ENCODE measurements around the gene STAG2. TPM values are rescaled to one million over a fixed set of nuclear protein-coding genes. Genes with fewer than 3 reads are reported as not detected.

The STAG2 gene
- total RNA-seq, 2 donors from 2014 or later = 89.4 to 96.9 TPM

DNA sequence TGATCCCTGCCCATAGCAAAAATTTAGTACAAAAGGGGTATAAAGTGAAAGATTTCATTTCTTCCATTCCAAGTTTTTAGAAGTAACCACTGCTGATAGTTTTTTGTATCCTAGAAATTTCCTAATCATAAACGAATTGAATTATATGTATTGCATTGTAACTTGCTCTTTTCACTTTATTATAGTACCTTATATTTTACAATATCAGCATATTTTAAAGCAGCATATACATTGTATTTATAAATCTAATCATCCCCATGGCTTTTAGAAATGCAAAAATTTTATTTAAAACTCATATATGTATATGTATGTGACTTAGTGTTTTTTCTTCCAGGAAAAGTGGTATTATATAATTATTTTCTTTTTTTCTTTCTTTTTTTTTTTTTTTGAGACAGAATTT lies 27.7 kb downstream of the STAG2 start:
- no peak for ATAC-seq
- Mint-ChIP-seq H3K27ac (peak overlapping the region; percentile 21 to 54), H3K36me3 (no peaks in the 10 kb centered on the region), H3K27me3 (no peaks in the 10 kb centered on the region), H3K4me3 (no peak overlapping the region), H3K4me1 (ENCODE audit: low read depth in 2 of 2) (peaks cover 31 to 40% of the 10 kb centered on the region in 2 donors), H3K9me3 (no peaks in the 10 kb centered on the region)
- no peak for DNase-seq (ENCODE audit: low spot score)

DNA sequence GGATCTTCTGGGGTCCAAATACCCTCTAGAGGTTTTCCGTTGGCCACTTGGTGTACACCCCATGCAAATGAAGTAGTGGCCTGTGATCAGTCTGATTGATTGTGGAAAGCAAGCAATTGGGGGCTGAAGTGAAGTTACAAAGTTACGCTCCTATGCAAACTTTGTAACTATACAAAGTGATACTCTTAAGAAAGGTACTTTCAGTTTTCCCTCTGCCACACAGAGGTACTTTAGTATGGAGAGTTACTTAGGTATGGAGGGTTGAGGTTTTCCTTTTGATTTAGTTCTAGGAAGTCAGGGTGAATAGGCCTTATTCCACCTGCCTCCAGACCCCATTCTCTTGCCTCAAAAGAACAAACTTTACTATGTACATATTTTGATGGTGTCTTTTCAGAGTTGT lies 28.7 kb downstream of the STAG2 start:
- Mint-ChIP-seq H3K4me3 (no peak overlapping the region), H3K27ac (no peak overlapping the region), H3K27me3 (no peaks in the 10 kb centered on the region), H3K36me3 (no peaks in the 10 kb centered on the region), H3K9me3 (no peaks in the 10 kb centered on the region), H3K4me1 (ENCODE audit: low read depth in 2 of 2) (peaks cover 41 to 47% of the 10 kb centered on the region in 2 donors)
- DNase-seq (ENCODE audit: low spot score) = no peak
- peak in 1 of 2 donors; percentile 52 for ATAC-seq

DNA sequence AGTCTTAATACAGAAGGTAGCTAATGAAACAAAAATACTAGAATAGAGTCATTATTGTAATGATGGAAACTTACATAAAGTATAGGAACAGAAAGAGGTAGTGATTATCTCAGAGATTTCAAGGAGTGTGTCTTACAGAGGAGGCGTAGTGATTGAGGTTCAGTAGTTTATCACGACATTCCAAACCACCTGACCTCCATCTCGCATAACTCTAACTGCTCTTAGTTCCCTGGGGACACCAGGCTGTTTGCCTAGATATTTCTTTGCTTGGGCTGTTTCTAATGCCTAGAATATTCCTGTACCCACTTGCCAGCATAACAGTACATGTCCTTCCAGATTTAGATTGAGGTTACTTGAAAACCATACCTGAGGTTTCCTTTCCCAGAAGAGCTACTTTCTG lies 29.1 kb downstream of the STAG2 start:
- peaks cover 42 to 44% of the 10 kb centered on the region in 2 donors for H3K4me1 Mint-ChIP-seq (ENCODE audit: low read depth in 2 of 2)
- DNase-seq (ENCODE audit: low spot score) (no peak), ATAC-seq (no peak)
- H3K9me3 Mint-ChIP-seq = no peaks in the 10 kb centered on the region
- H3K27ac Mint-ChIP-seq = no peak overlapping the region
- no peaks in the 10 kb centered on the region for H3K36me3 Mint-ChIP-seq
- no peaks in the 10 kb centered on the region for H3K27me3 Mint-ChIP-seq
- H3K4me3 Mint-ChIP-seq = no peak overlapping the region

DNA sequence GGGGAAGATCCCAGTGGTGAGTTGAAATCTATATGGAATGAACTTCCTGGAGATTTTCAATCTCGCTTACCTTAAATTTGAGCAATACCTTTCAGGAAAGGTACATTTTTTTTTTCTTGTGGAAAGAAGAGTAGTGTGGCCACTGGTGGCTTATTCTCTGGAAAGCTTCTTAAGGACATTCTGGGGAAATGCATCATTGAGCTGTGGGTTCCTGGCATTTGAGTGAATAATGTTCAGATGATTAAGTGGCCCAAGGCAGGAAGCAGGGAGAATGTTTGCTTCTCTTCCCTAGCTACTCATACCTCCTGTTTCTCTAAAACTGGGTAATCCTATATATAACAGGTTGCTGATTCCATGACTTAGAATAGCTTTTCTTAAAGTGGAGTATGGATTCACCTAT lies 31.8 kb downstream of the STAG2 start:
- Mint-ChIP-seq H3K4me1 (ENCODE audit: low read depth in 2 of 2) (peaks cover 43 to 47% of the 10 kb centered on the region in 2 donors), H3K27me3 (no peaks in the 10 kb centered on the region), H3K9me3 (no peaks in the 10 kb centered on the region), H3K4me3 (no peak overlapping the region), H3K27ac (no peak overlapping the region), H3K36me3 (no peaks in the 10 kb centered on the region)
- ATAC-seq (no peak), DNase-seq (ENCODE audit: low spot score) (no peak)

DNA sequence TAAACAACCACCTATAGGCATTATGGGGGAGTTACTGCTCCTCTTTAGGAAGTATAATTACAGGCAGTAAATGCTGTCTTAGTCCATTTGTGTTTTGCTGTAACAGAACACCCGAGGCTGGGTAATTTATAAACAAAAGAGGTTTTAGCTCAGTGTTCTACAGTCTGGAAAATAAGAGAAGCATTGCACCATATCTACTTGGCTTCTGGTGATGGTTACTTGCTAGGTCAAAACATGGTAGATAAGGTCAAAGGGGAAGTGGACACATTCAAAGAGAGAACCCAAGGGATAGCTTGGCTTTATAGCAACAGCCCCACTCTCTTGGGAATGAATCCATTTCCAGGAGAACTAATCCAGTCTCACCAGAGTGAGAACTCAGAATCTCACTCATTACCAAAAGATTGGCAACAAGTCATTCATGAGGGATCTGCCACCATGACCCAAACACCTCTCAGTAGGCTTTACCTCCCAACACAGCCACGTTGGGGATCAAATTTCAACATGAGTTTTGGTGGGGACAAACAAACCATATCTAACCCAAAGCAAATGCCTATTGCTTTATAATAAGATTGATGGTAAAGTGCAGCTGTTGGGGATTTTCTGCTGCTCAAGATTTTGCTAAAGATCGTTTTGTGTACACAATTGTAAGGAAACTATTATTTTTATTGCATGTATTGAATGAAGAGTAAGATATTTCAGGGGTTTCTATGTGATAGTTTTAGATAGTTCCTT lies 32.6 kb downstream of the STAG2 start:
- no peak overlapping the region for H3K4me3 Mint-ChIP-seq
- H3K4me1 Mint-ChIP-seq (ENCODE audit: low read depth in 2 of 2) = peaks cover 39 to 41% of the 10 kb centered on the region in 2 donors
- H3K27me3 Mint-ChIP-seq = no peaks in the 10 kb centered on the region
- H3K9me3 Mint-ChIP-seq = no peaks in the 10 kb centered on the region
- H3K27ac Mint-ChIP-seq = no peak overlapping the region
- no peaks in the 10 kb centered on the region for H3K36me3 Mint-ChIP-seq
- ATAC-seq (no peak), DNase-seq (ENCODE audit: low spot score) (no peak)

DNA sequence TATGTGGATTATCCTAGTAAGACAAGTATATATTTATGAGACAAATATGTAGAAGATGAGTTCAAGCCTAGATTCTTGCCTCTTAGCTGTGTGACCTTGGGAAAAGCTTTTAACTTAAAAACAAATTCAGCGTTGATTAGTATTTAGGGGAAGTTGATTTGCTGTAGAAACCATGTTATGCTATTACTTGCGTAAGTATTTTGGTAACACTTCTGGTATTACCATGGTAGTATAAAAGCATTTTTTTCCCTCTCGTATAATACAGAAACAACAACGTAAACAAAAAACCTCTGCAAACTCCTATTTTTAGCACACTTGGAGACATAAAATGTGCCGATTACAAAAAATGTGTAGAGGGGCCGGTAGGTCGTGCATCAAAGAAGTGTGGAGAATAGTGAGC lies 33.2 kb downstream of the STAG2 start:
- Mint-ChIP-seq H3K36me3 (no peaks in the 10 kb centered on the region), H3K27ac (no peak overlapping the region), H3K9me3 (no peaks in the 10 kb centered on the region), H3K27me3 (no peaks in the 10 kb centered on the region), H3K4me1 (ENCODE audit: low read depth in 2 of 2) (peaks cover 42 to 43% of the 10 kb centered on the region in 2 donors), H3K4me3 (no peak overlapping the region)
- no peak for ATAC-seq
- DNase-seq (ENCODE audit: low spot score) = no peak

DNA sequence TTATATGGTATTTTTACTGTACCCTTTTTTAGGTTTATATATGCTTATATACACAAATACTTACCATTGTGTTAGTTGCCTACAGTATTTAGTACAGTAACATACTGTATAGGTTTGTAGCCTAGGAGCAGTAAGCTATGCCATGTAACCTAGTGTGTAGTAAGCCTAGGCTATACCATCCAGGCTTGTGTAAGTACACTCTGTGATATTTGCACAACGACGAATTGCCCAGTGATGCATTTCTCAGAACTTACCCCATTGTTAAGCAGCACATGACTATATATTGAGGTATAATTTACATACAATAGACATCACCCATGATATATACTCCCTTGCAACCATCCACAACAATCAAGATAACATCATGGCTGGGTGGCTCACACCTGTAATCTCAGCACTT lies 40.1 kb downstream of the STAG2 start:
- H3K4me3 Mint-ChIP-seq = no peak overlapping the region
- no peaks in the 10 kb centered on the region for H3K9me3 Mint-ChIP-seq
- H3K36me3 Mint-ChIP-seq = no peaks in the 10 kb centered on the region
- peaks cover 26 to 27% of the 10 kb centered on the region in 2 donors for H3K4me1 Mint-ChIP-seq (ENCODE audit: low read depth in 2 of 2)
- no peak overlapping the region for H3K27ac Mint-ChIP-seq
- DNase-seq (ENCODE audit: low spot score) (no peak), ATAC-seq (peak in 1 of 2 donors; percentile 28)
- no peaks in the 10 kb centered on the region for H3K27me3 Mint-ChIP-seq

DNA sequence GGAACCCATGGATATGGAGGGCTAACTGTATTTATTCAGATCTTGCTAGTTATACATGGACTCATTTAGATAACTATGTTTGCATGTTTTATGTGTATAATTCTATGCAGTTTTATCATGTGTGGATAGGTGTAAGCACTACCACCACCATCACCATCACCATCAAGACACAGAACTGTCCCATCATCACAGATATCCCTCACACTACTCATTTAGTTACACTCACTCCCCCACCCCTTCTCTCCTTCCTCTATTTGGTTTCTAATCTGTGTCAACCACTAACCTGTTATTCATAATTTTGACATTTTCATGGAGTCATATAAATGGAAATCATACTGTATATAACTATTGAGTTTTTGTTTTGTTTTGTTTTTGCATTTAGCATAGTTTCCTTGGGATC lies 43.7 kb downstream of the STAG2 start:
- Mint-ChIP-seq H3K27ac (no peak overlapping the region), H3K4me3 (no peak overlapping the region), H3K4me1 (ENCODE audit: low read depth in 2 of 2) (peaks cover 32 to 38% of the 10 kb centered on the region in 2 donors), H3K27me3 (no peaks in the 10 kb centered on the region), H3K36me3 (no peaks in the 10 kb centered on the region), H3K9me3 (no peaks in the 10 kb centered on the region)
- DNase-seq (ENCODE audit: low spot score) (no peak), ATAC-seq (peak in 1 of 2 donors; percentile 56)

DNA sequence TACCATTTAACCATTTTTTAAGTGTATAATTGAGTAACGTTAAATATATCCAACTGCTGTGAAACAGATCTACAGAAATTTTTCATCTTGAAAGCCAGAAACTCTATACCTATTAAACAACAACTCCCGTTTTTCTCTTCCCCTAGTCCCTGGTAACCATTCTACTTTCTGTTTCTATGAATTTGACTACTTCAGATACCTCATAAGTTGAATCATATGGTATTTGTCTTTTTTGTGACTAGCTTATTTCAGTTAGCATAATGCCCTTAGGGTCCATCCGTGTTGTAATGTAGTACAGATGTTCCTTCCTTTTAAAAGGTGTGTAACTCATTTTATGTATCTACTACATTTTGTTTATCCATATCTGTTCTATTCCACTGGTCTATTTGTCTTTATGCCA lies 48.7 kb downstream of the STAG2 start:
- no peaks in the 10 kb centered on the region for H3K9me3 Mint-ChIP-seq
- no peaks in the 10 kb centered on the region for H3K36me3 Mint-ChIP-seq
- H3K4me3 Mint-ChIP-seq = peak overlapping the region; percentile 34
- H3K27ac Mint-ChIP-seq = peak overlapping the region; percentile 5 to 11
- DNase-seq (ENCODE audit: low spot score) = no peak
- no peaks in the 10 kb centered on the region for H3K27me3 Mint-ChIP-seq
- H3K4me1 Mint-ChIP-seq (ENCODE audit: low read depth in 2 of 2) = peaks cover 39 to 57% of the 10 kb centered on the region in 2 donors
- ATAC-seq = peak; percentile 32 to 65

DNA sequence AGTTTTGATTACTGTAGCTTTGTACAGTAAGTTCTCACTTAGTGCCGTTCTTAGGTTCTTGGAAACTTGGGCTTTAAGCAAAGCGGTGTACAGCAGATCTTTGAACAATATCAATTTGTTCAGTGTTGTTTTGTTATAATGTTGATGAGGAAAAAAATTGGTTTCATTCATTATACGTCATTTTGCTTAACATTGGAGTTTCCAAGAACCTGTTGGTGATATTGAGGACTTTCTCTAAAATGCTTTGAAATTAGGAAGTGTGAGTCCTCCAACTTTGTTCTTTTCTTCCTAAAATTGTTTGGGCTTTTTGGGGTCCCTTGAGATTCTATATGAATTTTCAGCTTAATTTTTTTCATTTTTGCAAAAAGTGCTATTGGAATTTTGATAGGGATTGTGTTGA lies 49.1 kb downstream of the STAG2 start:
- Mint-ChIP-seq H3K36me3 (no peaks in the 10 kb centered on the region), H3K27ac (peak overlapping the region; percentile 5 to 11), H3K9me3 (no peaks in the 10 kb centered on the region), H3K27me3 (no peaks in the 10 kb centered on the region), H3K4me3 (peak overlapping the region; percentile 34), H3K4me1 (ENCODE audit: low read depth in 2 of 2) (peaks cover 36 to 53% of the 10 kb centered on the region in 2 donors)
- ATAC-seq (no peak), DNase-seq (ENCODE audit: low spot score) (no peak)

DNA sequence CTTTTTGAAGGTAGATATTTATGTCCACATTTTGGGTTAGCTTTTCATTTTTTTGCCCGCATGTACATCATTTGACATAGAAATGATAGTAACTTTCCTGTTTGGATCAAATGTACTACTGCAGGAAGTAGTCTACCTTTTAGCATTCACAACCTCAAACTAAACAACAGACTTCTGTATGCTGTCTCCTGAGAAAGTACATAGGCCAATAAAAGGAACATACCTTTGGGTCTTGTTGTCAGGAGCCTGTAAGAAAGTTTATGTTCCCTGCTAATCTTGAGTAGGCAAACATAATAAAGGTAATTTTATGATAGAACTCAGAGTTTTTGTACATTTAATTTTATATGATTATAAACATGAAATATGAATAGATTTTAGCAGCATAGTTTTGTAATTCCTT lies 54.2 kb downstream of the STAG2 start:
- no peak overlapping the region for H3K27ac Mint-ChIP-seq
- H3K4me1 Mint-ChIP-seq (ENCODE audit: low read depth in 2 of 2) = peaks cover 14 to 28% of the 10 kb centered on the region in 2 donors
- no peaks in the 10 kb centered on the region for H3K36me3 Mint-ChIP-seq
- ATAC-seq (no peak), DNase-seq (ENCODE audit: low spot score) (no peak)
- H3K4me3 Mint-ChIP-seq = no peak overlapping the region
- no peaks in the 10 kb centered on the region for H3K27me3 Mint-ChIP-seq
- no peaks in the 10 kb centered on the region for H3K9me3 Mint-ChIP-seq

DNA sequence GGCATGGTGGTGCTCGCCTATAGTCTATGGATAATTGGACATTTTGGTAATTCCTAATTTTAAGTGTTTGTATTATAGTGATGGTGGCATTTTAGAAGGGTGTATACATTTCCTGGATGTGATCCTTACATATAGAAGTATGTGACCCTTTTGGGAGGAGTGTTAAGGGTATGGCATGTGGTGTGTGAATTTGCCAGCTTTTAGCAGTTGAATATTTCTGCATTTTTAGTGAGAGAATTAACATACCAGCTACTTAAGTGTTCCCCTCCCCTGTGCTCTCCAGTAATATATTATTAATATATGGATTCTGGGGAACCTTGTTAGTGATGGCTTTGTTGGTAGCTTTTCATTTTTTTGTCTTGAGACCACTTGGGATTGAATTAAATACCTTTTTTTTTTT lies 55.3 kb downstream of the STAG2 start:
- Mint-ChIP-seq H3K4me1 (ENCODE audit: low read depth in 2 of 2) (peaks cover 8 to 21% of the 10 kb centered on the region in 2 donors), H3K27ac (no peak overlapping the region), H3K27me3 (no peaks in the 10 kb centered on the region), H3K4me3 (no peak overlapping the region), H3K9me3 (no peaks in the 10 kb centered on the region), H3K36me3 (no peaks in the 10 kb centered on the region)
- no peak for DNase-seq (ENCODE audit: low spot score)
- no peak for ATAC-seq

DNA sequence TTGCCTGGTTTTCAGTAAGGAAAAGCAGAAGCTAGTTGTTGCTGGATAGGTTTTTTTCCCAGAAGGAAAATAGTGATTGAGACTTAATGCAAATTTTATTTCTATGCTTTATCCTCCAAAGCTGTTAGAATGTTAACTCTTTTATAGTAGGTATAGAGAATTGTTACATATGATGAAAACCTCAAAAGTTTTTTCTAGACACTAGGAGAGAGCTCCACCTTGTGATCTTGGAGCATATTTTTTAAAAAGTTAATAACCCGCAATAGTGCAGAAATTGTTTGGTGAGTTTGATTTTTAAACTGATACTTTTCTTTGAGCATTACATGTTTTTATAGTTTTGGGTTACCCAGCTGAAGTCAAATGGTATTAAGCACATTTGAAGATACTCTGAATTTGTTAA lies 56.5 kb downstream of the STAG2 start:
- DNase-seq (ENCODE audit: low spot score) (no peak), ATAC-seq (no peak)
- Mint-ChIP-seq H3K9me3 (no peaks in the 10 kb centered on the region), H3K36me3 (no peaks in the 10 kb centered on the region), H3K4me1 (ENCODE audit: low read depth in 2 of 2) (peaks cover 7 to 14% of the 10 kb centered on the region in 2 donors), H3K4me3 (no peak overlapping the region), H3K27me3 (no peaks in the 10 kb centered on the region), H3K27ac (no peak overlapping the region)

DNA sequence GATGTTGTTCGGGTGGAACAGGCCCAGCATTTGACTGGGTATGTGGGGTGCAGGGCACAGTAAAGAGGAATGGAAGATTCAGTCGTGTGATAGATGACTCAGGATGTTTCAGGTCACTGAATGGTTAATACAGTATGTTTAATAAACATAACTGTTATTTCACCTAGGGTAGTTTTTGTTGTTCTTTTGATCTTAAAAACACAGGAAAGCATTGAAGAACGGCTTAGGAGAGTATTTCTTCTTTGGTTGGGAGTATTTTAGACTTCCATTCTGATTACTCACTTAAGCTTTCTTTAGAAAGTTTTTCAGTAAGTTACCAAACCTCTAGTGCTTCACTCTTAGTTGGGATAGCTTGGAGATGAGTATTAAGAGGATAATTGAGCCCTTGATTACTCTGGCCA lies 62.3 kb downstream of the STAG2 start:
- H3K36me3 Mint-ChIP-seq = no peaks in the 10 kb centered on the region
- no peaks in the 10 kb centered on the region for H3K9me3 Mint-ChIP-seq
- H3K4me3 Mint-ChIP-seq = no peak overlapping the region
- peaks cover 3 to 5% of the 10 kb centered on the region in 2 donors for H3K4me1 Mint-ChIP-seq (ENCODE audit: low read depth in 2 of 2)
- ATAC-seq (no peak), DNase-seq (ENCODE audit: low spot score) (no peak)
- H3K27ac Mint-ChIP-seq = peak overlapping the region; percentile 39 to 63
- H3K27me3 Mint-ChIP-seq = no peaks in the 10 kb centered on the region

DNA sequence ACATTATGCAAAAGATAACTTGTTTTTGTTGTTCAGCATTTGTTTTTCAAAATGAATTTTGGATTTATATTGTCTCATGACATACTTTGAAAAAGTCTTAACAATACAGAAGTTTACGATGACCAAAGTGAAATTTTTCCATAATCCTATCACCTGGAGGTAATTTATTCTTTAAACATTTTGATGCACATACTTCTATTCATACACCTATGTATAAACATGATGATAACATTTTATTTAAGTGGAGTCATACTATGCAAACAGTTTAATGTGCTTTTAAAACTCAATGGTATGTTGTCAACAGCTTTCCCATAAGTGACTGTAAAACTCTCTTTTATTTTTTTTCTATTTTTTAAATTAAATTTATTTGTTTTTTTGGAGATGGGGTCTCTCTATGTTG lies 65.0 kb downstream of the STAG2 start:
- Mint-ChIP-seq H3K4me1 (ENCODE audit: low read depth in 2 of 2) (peaks cover 3 to 5% of the 10 kb centered on the region in 2 donors), H3K9me3 (no peaks in the 10 kb centered on the region)
- no peak for ATAC-seq

More for the DNA sequence above, 65.0 kb downstream of the STAG2 start:
- no peaks in the 10 kb centered on the region for H3K36me3 Mint-ChIP-seq
- H3K27me3 Mint-ChIP-seq = no peaks in the 10 kb centered on the region
- no peak overlapping the region for H3K27ac Mint-ChIP-seq
- no peak for DNase-seq (ENCODE audit: low spot score)
- no peak overlapping the region for H3K4me3 Mint-ChIP-seq

Measured in natural killer cell treated with Interleukin-12 subunit alpha and Interleukin-12 subunit beta and Interleukin-15 and Interleukin-18, amount 100 ng/mL, for 72 hours (primary cell).